A549 (cell line): ENCODE measurements around the gene EGFLAM.

ENCODE experiments used
- HES2 ChIP-seq: fragments of >200 bp; sonication (Bioruptor Twin); formaldehyde crosslinking; IDR thresholded peaks from 2 replicates; pipeline ENCODE4 v1.6.1; 2016
- JUNB ChIP-seq: fragments of >200 bp; sonication (Bioruptor Twin); formaldehyde crosslinking; IDR thresholded peaks from 2 replicates; pipeline ENCODE4 v1.6.1; 2016
- PHF8 ChIP-seq: fragments of 200-600 bp; sonication (generic); IDR thresholded peaks from 2 replicates; pipeline ENCODE4 v1.6.1; 2016; ENCODE audit warnings: low read depth, mild to moderate bottlenecking, antibody characterized with exemption, moderate library complexity, borderline replicate concordance
- POLR2A ChIP-seq: IDR thresholded peaks from 2 replicates; pipeline ENCODE4 v1.6.1; 2012; ENCODE audit warnings: mild to moderate bottlenecking, low read length
- TP53 ChIP-seq: fragments of 250-450 bp; sonication (Bioruptor Pico); IDR thresholded peaks from 2 replicates; pipeline ENCODE4 v1.5.0; 2021; ENCODE audit warnings: mild to moderate bottlenecking, moderate library complexity
- ZFP36 ChIP-seq: fragments of 450-650 bp; IDR thresholded peaks from 2 replicates; pipeline ENCODE4 v1.6.1; 2014; ENCODE audit warnings: borderline replicate concordance; ENCODE audit not compliant: partially characterized antibody
- TF ChIP-seq, protein P1 (sequence below): fragments of >200 bp; sonication (Bioruptor Twin); formaldehyde crosslinking; IDR thresholded peaks from 3 replicates; pipeline ENCODE4 v1.5.1; 2016
- TF ChIP-seq, protein P2 (sequence below): fragments of 250-450 bp; sonication (Bioruptor Pico); IDR thresholded peaks from 2 replicates; pipeline ENCODE4 v1.5.0; 2021; ENCODE audit warnings: mild to moderate bottlenecking, moderate library complexity, borderline replicate concordance
- TF ChIP-seq, protein P3 (sequence below): fragments of 200-600 bp; sonication (generic); IDR thresholded peaks from 2 replicates; pipeline ENCODE4 v1.6.1; 2016; ENCODE audit warnings: antibody characterized with exemption, mild to moderate bottlenecking, moderate library complexity
- TF ChIP-seq, protein P4 (sequence below): IDR thresholded peaks from 2 replicates; pipeline ENCODE4 v1.6.1; 2012

- TF ChIP-seq, protein P1, sequence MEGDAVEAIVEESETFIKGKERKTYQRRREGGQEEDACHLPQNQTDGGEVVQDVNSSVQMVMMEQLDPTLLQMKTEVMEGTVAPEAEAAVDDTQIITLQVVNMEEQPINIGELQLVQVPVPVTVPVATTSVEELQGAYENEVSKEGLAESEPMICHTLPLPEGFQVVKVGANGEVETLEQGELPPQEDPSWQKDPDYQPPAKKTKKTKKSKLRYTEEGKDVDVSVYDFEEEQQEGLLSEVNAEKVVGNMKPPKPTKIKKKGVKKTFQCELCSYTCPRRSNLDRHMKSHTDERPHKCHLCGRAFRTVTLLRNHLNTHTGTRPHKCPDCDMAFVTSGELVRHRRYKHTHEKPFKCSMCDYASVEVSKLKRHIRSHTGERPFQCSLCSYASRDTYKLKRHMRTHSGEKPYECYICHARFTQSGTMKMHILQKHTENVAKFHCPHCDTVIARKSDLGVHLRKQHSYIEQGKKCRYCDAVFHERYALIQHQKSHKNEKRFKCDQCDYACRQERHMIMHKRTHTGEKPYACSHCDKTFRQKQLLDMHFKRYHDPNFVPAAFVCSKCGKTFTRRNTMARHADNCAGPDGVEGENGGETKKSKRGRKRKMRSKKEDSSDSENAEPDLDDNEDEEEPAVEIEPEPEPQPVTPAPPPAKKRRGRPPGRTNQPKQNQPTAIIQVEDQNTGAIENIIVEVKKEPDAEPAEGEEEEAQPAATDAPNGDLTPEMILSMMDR = no peak
- TF ChIP-seq, protein P2, sequence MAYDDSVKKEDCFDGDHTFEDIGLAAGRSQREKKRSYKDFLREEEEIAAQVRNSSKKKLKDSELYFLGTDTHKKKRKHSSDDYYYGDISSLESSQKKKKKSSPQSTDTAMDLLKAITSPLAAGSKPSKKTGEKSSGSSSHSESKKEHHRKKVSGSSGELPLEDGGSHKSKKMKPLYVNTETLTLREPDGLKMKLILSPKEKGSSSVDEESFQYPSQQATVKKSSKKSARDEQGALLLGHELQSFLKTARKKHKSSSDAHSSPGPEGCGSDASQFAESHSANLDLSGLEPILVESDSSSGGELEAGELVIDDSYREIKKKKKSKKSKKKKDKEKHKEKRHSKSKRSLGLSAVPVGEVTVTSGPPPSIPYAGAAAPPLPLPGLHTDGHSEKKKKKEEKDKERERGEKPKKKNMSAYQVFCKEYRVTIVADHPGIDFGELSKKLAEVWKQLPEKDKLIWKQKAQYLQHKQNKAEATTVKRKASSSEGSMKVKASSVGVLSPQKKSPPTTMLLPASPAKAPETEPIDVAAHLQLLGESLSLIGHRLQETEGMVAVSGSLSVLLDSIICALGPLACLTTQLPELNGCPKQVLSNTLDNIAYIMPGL (CRISPR knock-in tag) = no peak
- TF ChIP-seq POLR2A (no peak), ZFP36 (no peak), PHF8 (no peak), JUNB (no peak), HES2 (no peak), TP53 (CRISPR knock-in tag) (no peak)
- TF ChIP-seq, protein P3, sequence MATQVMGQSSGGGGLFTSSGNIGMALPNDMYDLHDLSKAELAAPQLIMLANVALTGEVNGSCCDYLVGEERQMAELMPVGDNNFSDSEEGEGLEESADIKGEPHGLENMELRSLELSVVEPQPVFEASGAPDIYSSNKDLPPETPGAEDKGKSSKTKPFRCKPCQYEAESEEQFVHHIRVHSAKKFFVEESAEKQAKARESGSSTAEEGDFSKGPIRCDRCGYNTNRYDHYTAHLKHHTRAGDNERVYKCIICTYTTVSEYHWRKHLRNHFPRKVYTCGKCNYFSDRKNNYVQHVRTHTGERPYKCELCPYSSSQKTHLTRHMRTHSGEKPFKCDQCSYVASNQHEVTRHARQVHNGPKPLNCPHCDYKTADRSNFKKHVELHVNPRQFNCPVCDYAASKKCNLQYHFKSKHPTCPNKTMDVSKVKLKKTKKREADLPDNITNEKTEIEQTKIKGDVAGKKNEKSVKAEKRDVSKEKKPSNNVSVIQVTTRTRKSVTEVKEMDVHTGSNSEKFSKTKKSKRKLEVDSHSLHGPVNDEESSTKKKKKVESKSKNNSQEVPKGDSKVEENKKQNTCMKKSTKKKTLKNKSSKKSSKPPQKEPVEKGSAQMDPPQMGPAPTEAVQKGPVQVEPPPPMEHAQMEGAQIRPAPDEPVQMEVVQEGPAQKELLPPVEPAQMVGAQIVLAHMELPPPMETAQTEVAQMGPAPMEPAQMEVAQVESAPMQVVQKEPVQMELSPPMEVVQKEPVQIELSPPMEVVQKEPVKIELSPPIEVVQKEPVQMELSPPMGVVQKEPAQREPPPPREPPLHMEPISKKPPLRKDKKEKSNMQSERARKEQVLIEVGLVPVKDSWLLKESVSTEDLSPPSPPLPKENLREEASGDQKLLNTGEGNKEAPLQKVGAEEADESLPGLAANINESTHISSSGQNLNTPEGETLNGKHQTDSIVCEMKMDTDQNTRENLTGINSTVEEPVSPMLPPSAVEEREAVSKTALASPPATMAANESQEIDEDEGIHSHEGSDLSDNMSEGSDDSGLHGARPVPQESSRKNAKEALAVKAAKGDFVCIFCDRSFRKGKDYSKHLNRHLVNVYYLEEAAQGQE = no peak
- TF ChIP-seq, protein P4, sequence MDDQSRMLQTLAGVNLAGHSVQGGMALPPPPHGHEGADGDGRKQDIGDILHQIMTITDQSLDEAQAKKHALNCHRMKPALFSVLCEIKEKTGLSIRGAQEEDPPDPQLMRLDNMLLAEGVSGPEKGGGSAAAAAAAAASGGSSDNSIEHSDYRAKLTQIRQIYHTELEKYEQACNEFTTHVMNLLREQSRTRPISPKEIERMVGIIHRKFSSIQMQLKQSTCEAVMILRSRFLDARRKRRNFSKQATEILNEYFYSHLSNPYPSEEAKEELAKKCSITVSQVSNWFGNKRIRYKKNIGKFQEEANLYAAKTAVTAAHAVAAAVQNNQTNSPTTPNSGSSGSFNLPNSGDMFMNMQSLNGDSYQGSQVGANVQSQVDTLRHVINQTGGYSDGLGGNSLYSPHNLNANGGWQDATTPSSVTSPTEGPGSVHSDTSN = no peak
Observed at GRCh38 chr5:38472541-38472940, 214.2 kb downstream of the EGFLAM start.
